ENCODE measurements around the gene RAX2. TPM values are rescaled to one million over a fixed set of nuclear protein-coding genes. Genes with fewer than 3 reads are reported as not detected.
"Not testable (repeated sequence)": the region's sequence is repeated elsewhere in the genome, so short reads cannot be mapped to it uniquely, and the experiment has no call there.

RAX2 gene
- total RNA-seq, 2 experiments from 2014 or later: not detected

- CTCF ChIA-PET: interaction anchor here (0.7 to 1.5 kb wide), 4 partner anchors 9 to 61 kb away, joined by 3 to 9 read pairs (median 4); no protein-coding TSS in a partner anchor
- Mint-ChIP-seq H3K27me3 (no peaks in the 10 kb centered on the region), H3K4me3 (peak overlapping the region; percentile 90)
Measured at GRCh38 chr19:3760871-3761361, 11.1 kb downstream of the RAX2 start.

GRCh38 chr19:3759482-3760254 is 12.4 kb downstream of the RAX2 start:
- Mint-ChIP-seq H3K27ac (no peak overlapping the region), H3K4me1 (peaks cover 45% of the 10 kb centered on the region), H3K27me3 (no peaks in the 10 kb centered on the region), H3K9me3 (no peaks in the 10 kb centered on the region), H3K36me3 (ENCODE audit: low read depth) (peaks cover 34% of the 10 kb centered on the region), H3K4me3 (peak overlapping the region; percentile 90)
- no peak for DNase-seq
- ChIA-PET CTCF (interaction anchor here (1.9 kb wide), 1 partner anchor 63 kb away, joined by 5 read pairs; no protein-coding TSS in a partner anchor), POLR2A (interaction anchor here (1.0 to 1.6 kb wide), 4 partner anchors 16 to 226 kb away, joined by 3 to 5 read pairs (median 4); partner anchors contain the start of gene EEF2)

More at GRCh38 chr19:3760871-3761361, 11.1 kb downstream of the RAX2 start:
- Mint-ChIP-seq H3K27ac (peak overlapping the region; percentile 94), H3K9me3 (no peaks in the 10 kb centered on the region), H3K4me1 (peaks cover 37% of the 10 kb centered on the region), H3K36me3 (ENCODE audit: low read depth) (peaks cover 28% of the 10 kb centered on the region)
- POLR2A ChIA-PET: interaction anchor here (0.6 to 3.8 kb wide), 9 partner anchors 10 to 514 kb away, joined by 3 to 53 read pairs (median 5); partner anchors contain the start of genes EEF2 and RAX2
- peak; percentile 43 for DNase-seq

GRCh38 chr19:3758297-3758696 is 13.7 kb downstream of the RAX2 start:
- peaks cover 44% of the 10 kb centered on the region for H3K4me1 Mint-ChIP-seq
- POLR2A ChIA-PET: interaction anchor here (1.3 kb wide), 1 partner anchor 64 kb away, joined by 4 read pairs; no protein-coding TSS in a partner anchor
- H3K4me3 Mint-ChIP-seq, H3K27ac Mint-ChIP-seq, H3K9me3 Mint-ChIP-seq, H3K27me3 Mint-ChIP-seq, DNase-seq: not testable (repeated sequence)
- CTCF ChIA-PET: interaction anchor here (1.9 kb wide), 1 partner anchor 64 kb away, joined by 5 read pairs; no protein-coding TSS in a partner anchor
- H3K36me3 Mint-ChIP-seq (ENCODE audit: low read depth): peaks cover 37% of the 10 kb centered on the region

GRCh38 chr19:3757705-3758104 is 14.3 kb downstream of the RAX2 start:
- CTCF ChIA-PET: interaction anchor here (1.9 kb wide), 1 partner anchor 65 kb away, joined by 5 read pairs; no protein-coding TSS in a partner anchor
- DNase-seq, POLR2A ChIA-PET: not testable (repeated sequence)

GRCh38 chr19:3753631-3754410 is 18.2 kb downstream of the RAX2 start:
- ChIA-PET POLR2A (no interaction called here), CTCF (no interaction called here)
- peaks cover 35% of the 10 kb centered on the region for H3K36me3 Mint-ChIP-seq (ENCODE audit: low read depth)
- H3K4me1 Mint-ChIP-seq: peaks cover 14% of the 10 kb centered on the region
- H3K4me3 Mint-ChIP-seq: no peak overlapping the region
- no peaks in the 10 kb centered on the region for H3K9me3 Mint-ChIP-seq
- no peak overlapping the region for H3K27ac Mint-ChIP-seq
- no peaks in the 10 kb centered on the region for H3K27me3 Mint-ChIP-seq
- DNase-seq: no peak

More at GRCh38 chr19:3757705-3758104, 14.3 kb downstream of the RAX2 start:
- H3K27me3 Mint-ChIP-seq, H3K9me3 Mint-ChIP-seq, H3K4me3 Mint-ChIP-seq, H3K27ac Mint-ChIP-seq: not testable (repeated sequence)
- Mint-ChIP-seq H3K36me3 (ENCODE audit: low read depth) (peaks cover 35% of the 10 kb centered on the region), H3K4me1 (peaks cover 39% of the 10 kb centered on the region)

GRCh38 chr19:3752492-3752891 is 19.5 kb downstream of the RAX2 start:
- POLR2A ChIA-PET: no interaction called here
- Mint-ChIP-seq H3K27me3 (no peaks in the 10 kb centered on the region), H3K9me3 (no peaks in the 10 kb centered on the region)

GRCh38 chr19:3751236-3751635 is 20.8 kb downstream of the RAX2 start:
- Mint-ChIP-seq H3K4me1 (peaks cover 10% of the 10 kb centered on the region), H3K4me3 (no peak overlapping the region), H3K36me3 (ENCODE audit: low read depth) (peaks cover 30% of the 10 kb centered on the region), H3K9me3 (no peaks in the 10 kb centered on the region), H3K27ac (no peak overlapping the region), H3K27me3 (no peaks in the 10 kb centered on the region)
- no peak for DNase-seq
- POLR2A ChIA-PET: interaction anchor here (0.9 to 3.1 kb wide), 2 partner anchors 10 to 61 kb away, joined by 3 to 14 read pairs; partner anchors contain the start of genes APBA3 and MRPL54
- CTCF ChIA-PET: no interaction called here

More at GRCh38 chr19:3752492-3752891, 19.5 kb downstream of the RAX2 start:
- peaks cover 13% of the 10 kb centered on the region for H3K4me1 Mint-ChIP-seq
- no peak overlapping the region for H3K4me3 Mint-ChIP-seq
- no peak overlapping the region for H3K27ac Mint-ChIP-seq
- no peak for DNase-seq
- H3K36me3 Mint-ChIP-seq (ENCODE audit: low read depth): peaks cover 35% of the 10 kb centered on the region
- CTCF ChIA-PET: interaction anchor here (0.6 kb wide), 1 partner anchor 8 kb away, joined by 3 read pairs; no protein-coding TSS in a partner anchor

GRCh38 chr19:3750211-3750610 is 21.8 kb downstream of the RAX2 start:
- Mint-ChIP-seq H3K27me3 (no peaks in the 10 kb centered on the region), H3K4me3 (no peak overlapping the region), H3K36me3 (ENCODE audit: low read depth) (peaks cover 29% of the 10 kb centered on the region), H3K4me1 (peaks cover 6% of the 10 kb centered on the region), H3K9me3 (no peaks in the 10 kb centered on the region), H3K27ac (no peak overlapping the region)
- ChIA-PET CTCF (no interaction called here), POLR2A (interaction anchor here (1.5 to 3.1 kb wide), 2 partner anchors 10 to 12 kb away, joined by 6 to 14 read pairs; partner anchors contain the start of genes APBA3 and MRPL54)
- no peak for DNase-seq

- Mint-ChIP-seq H3K4me3 (no peak overlapping the region), H3K27ac (no peak overlapping the region), H3K27me3 (no peaks in the 10 kb centered on the region), H3K36me3 (ENCODE audit: low read depth) (peaks cover 24% of the 10 kb centered on the region), H3K9me3 (no peaks in the 10 kb centered on the region), H3K4me1 (no peaks in the 10 kb centered on the region)
- POLR2A ChIA-PET: interaction anchor here (3.1 kb wide), 1 partner anchor 13 kb away, joined by 14 read pairs; the partner anchor contains the start of genes APBA3 and MRPL54
- no peak for DNase-seq
- CTCF ChIA-PET: no interaction called here
Measured at GRCh38 chr19:3748965-3749364, 23.1 kb downstream of the RAX2 start.

- no peak for DNase-seq
- ChIA-PET CTCF (no interaction called here), POLR2A (interaction anchor here (0.7 kb wide), 1 partner anchor 16 kb away, joined by 4 read pairs; the partner anchor contains the start of gene MRPL54)
- Mint-ChIP-seq H3K36me3 (ENCODE audit: low read depth) (peaks cover 12% of the 10 kb centered on the region), H3K4me3 (no peak overlapping the region), H3K9me3 (no peaks in the 10 kb centered on the region), H3K4me1 (no peaks in the 10 kb centered on the region), H3K27me3 (no peaks in the 10 kb centered on the region), H3K27ac (no peak overlapping the region)
Measured at GRCh38 chr19:3746371-3747056, 25.5 kb downstream of the RAX2 start.

- Mint-ChIP-seq H3K4me3 (no peak overlapping the region), H3K36me3 (ENCODE audit: low read depth) (peaks cover 8% of the 10 kb centered on the region), H3K4me1 (no peaks in the 10 kb centered on the region), H3K27me3 (no peaks in the 10 kb centered on the region), H3K9me3 (no peaks in the 10 kb centered on the region), H3K27ac (no peak overlapping the region)
- no peak for DNase-seq
- CTCF ChIA-PET: no interaction called here
- POLR2A ChIA-PET: no interaction called here
Measured at GRCh38 chr19:3745363-3746045, 26.5 kb downstream of the RAX2 start.

- no peaks in the 10 kb centered on the region for H3K27me3 Mint-ChIP-seq
- H3K27ac Mint-ChIP-seq: no peak overlapping the region
- no peaks in the 10 kb centered on the region for H3K36me3 Mint-ChIP-seq (ENCODE audit: low read depth)
- H3K4me1 Mint-ChIP-seq: peaks cover 12% of the 10 kb centered on the region
- no peak for DNase-seq
- CTCF ChIA-PET: no interaction called here
- POLR2A ChIA-PET: interaction anchor here (1.0 kb wide), 1 partner anchor 17 kb away, joined by 3 read pairs; no protein-coding TSS in a partner anchor
- H3K4me3 Mint-ChIP-seq: no peak overlapping the region
- no peaks in the 10 kb centered on the region for H3K9me3 Mint-ChIP-seq
Measured at GRCh38 chr19:3743486-3743885, 28.5 kb downstream of the RAX2 start.

Data from activated CD4-positive, alpha-beta memory T cell treated with anti-CD3 and anti-CD28 coated beads, Interleukin-2, amount 10 ng/mL, durations not matched to agents 7 days and 5 days (primary cell).